ENCODE data around the gene CCM2. TPM values are rescaled to one million over a fixed set of nuclear protein-coding genes. Genes with fewer than 3 reads are reported as not detected.

Gene CCM2
- total and polyA plus RNA-seq, 2 of the 8 experiments (the other 6 are each of a cell fraction or from before 2014, with no cell fraction given): 31.6 to 41.2 TPM

DNA sequence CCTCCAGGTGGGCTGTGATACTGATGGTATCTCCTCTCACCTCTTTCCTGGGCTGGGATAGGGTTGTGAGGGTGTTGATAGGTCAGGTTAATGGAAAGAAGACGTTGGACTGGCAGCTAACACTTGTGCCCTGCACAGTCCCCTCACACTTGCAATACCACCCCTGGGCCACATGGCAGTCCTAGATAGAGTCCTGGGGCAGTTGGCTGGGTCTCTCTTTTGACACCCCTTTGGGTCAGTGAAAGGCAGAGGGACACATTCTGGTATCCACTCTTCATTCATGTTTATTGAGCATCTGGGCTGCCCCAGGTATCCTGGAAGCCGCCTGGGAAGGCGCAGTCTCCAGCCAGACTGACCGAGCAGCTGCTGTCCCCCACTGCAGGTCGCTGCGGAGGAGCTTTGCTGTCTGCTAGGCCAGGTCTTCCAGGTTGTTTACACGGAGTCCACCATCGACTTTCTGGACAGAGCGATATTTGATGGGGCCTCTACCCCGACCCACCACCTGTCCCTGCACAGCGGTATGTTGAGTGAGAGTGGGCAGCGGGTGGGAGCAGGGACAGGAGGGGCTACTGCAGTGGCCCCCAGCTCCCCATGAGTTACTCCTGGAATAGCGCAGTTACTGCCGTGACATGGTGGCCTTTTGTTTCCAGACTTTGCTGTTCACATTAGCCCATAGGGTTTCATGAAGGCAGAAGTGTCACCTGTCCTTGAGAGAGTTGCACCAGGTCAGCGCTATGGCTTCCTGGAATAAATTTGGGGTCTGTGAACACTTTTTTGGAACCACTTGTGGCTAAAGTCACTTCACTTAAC, 69.6 kb downstream of the CCM2 start:
- Histone ChIP-seq H3K4ac (replicated peaks; ENCODE audit: insufficient read length, low read depth, low read length) (no peak overlapping the region), H3K23me2 (ENCODE audit: low read depth, low read length) (no peaks in the 10 kb centered on the region; the same call in 1 of the 2 replicates), H3K56ac (replicated peaks; ENCODE audit: insufficient read length, low read depth, low read length) (no peak overlapping the region), H3K9ac (replicated peaks in 1 of 4; ENCODE audit: extremely low read depth in 1 of 4, low read depth in 3 of 4, low read length in 3 of 4) (no peak overlapping the region), H3K4me3 (ENCODE audit: extremely low read depth in 1 of 4, insufficient read depth in 2 of 4, low read depth in 3 of 4, low read length in 4 of 4) (no peak overlapping the region), H2BK15ac (ENCODE audit: low read length) (no peak overlapping the region), H2AK5ac (ENCODE audit: low read depth, low read length) (no peak overlapping the region), H2BK12ac (ENCODE audit: low read depth, low read length) (no peak overlapping the region), H3K36me3 (ENCODE audit: control insufficient read depth in 2 of 4, insufficient read depth in 4 of 4, low read length in 3 of 4) (peaks cover 2 to 9% (median 4%) of the 10 kb centered on the region in 4 experiments; a peak in 4 of 8 replicates), H4K91ac (replicated peaks; ENCODE audit: insufficient read length, low read length) (no peak overlapping the region), H4K20me1 (replicated peaks in 1 of 2; ENCODE audit: control insufficient read depth in 1 of 2, insufficient read depth in 2 of 2, low read length in 2 of 2) (peaks cover 2 to 7% of the 10 kb centered on the region in 2 experiments), H3K23ac (ENCODE audit: insufficient read length) (no peak overlapping the region), H3K9me3 (ENCODE audit: insufficient read depth in 2 of 2, low read depth in 1 of 2, low read length in 1 of 2) (no peaks in the 10 kb centered on the region), H3K27me3 (replicated peaks in 1 of 4; ENCODE audit: control insufficient read depth in 3 of 4, extremely low read depth in 1 of 4, insufficient read depth in 3 of 4, low read length in 3 of 4) (no peaks in the 10 kb centered on the region), H2BK120ac (replicated peaks; ENCODE audit: low read depth, low read length) (no peak overlapping the region), H4K5ac (ENCODE audit: insufficient read length, low read depth, low read length) (no peak overlapping the region), H2BK20ac (ENCODE audit: low read length) (no peak overlapping the region), H3K4me1 (replicated peaks in 1 of 4; ENCODE audit: control insufficient read depth in 3 of 4, insufficient read depth in 4 of 4, low read length in 3 of 4) (no peaks in the 10 kb centered on the region; a peak in 1 of 7 replicates), H3K14ac (ENCODE audit: insufficient read length) (no peak overlapping the region), H3K27ac (ENCODE audit: low read depth, low read length) (no peak overlapping the region), H2AFZ (ENCODE audit: low read length) (no peak overlapping the region), H3K4me2 (ENCODE audit: insufficient read depth in 1 of 2, low read depth in 2 of 2, low read length in 2 of 2) (no peak overlapping the region), H3K79me1 (ENCODE audit: low read depth, low read length) (peaks cover 5% of the 10 kb centered on the region; the same call in 1 of the 2 replicates), H2BK5ac (ENCODE audit: low read depth, low read length) (no peak overlapping the region), H4K8ac (ENCODE audit: extremely low read depth, insufficient read depth, low read length) (0 out of 2 replicates have a peak overlapping the region, but pooled peaks have one; percentile 14), H3K79me2 (ENCODE audit: control insufficient read depth in 1 of 2, insufficient read depth in 2 of 2, low read length in 2 of 2) (no peaks in the 10 kb centered on the region), H3K18ac (ENCODE audit: extremely low read depth, low read length) (no peak overlapping the region)
- FAIRE-seq (no peak), DNase-seq (ENCODE audit: low read depth in 1 of 2, low spot score in 2 of 2) (no peak)
- ChIA-PET POLR2A (ENCODE audit: partially characterized antibody) (interaction anchor here (1.0 to 1.9 kb wide), 5 partner anchors 11 to 271 kb away, joined by 3 to 6 read pairs (median 3); no protein-coding TSS in a partner anchor), CTCF (ENCODE audit: partially characterized antibody) (interaction anchor here (0.6 to 6.3 kb wide), 14 partner anchors 11 to 159 kb away, joined by 3 to 40 read pairs (median 4); no protein-coding TSS in a partner anchor)
- 0 out of 4 replicates have a peak, but pooled peaks of 1 of the 2 experiments have one; percentile 4 for TF ChIP-seq RAD21 (IDR thresholded peaks at IDR 0.05 in 1 of 2, conservative IDR thresholded peaks at IDR 0.05 in 1 of 2; ENCODE audit: low read depth in 2 of 2, low read length in 2 of 2)
- TF ChIP-seq, protein P1, sequence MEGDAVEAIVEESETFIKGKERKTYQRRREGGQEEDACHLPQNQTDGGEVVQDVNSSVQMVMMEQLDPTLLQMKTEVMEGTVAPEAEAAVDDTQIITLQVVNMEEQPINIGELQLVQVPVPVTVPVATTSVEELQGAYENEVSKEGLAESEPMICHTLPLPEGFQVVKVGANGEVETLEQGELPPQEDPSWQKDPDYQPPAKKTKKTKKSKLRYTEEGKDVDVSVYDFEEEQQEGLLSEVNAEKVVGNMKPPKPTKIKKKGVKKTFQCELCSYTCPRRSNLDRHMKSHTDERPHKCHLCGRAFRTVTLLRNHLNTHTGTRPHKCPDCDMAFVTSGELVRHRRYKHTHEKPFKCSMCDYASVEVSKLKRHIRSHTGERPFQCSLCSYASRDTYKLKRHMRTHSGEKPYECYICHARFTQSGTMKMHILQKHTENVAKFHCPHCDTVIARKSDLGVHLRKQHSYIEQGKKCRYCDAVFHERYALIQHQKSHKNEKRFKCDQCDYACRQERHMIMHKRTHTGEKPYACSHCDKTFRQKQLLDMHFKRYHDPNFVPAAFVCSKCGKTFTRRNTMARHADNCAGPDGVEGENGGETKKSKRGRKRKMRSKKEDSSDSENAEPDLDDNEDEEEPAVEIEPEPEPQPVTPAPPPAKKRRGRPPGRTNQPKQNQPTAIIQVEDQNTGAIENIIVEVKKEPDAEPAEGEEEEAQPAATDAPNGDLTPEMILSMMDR (IDR thresholded peaks at IDR 0.05; ENCODE audit: control extremely low read depth in 1 of 3, insufficient read depth in 1 of 3, low read depth in 1 of 3, low read length in 3 of 3): peak in 1 of 3 experiments; percentile 9; a peak in 1 of 4 replicates
- no peak for TF ChIP-seq GTF2F1 (IDR thresholded peaks at IDR 0.05; ENCODE audit: borderline replicate concordance, low read depth, low read length)
- WGBS, 2 experiments (ENCODE audit: extremely low coverage in 1 of 2, insufficient coverage in 1 of 2, insufficient read length in 1 of 2, insufficient replicate concordance in 2 of 2, low coverage in 1 of 2, low lambda C conversion rate in 2 of 2, missing lambda C conversion rate in 1 of 2): 95% methylated on average over 15 of the region's 15 CpGs; no CpG with 5 or more reads in 1 of the 2 experiments

All from H1 (cell line).